ENCODE results near the gene ADAD2.

ADAD2 gene

GRCh38 chr16:84181144-84181915 lies 9.6 kb upstream of the ADAD2 start:
- H3K27me3 ChIP-seq (ENCODE audit: insufficient read depth, insufficient read length) = no peaks in the 10 kb centered on the region
- H3K4me1 ChIP-seq (ENCODE audit: insufficient read depth, insufficient read length) = peaks cover 16% of the 10 kb centered on the region
- H3K9me3 ChIP-seq (ENCODE audit: insufficient read depth, low read length) = no peaks in the 10 kb centered on the region
- no peak overlapping the region for H3K4me3 ChIP-seq (ENCODE audit: insufficient read length, low read depth)
- no peak for DNase-seq (ENCODE audit: low read depth, low spot score)
- H3K36me3 ChIP-seq (ENCODE audit: insufficient read depth, insufficient read length, low read length) = peaks cover 82% of the 10 kb centered on the region
- no peak overlapping the region for H3K9ac ChIP-seq (ENCODE audit: insufficient read length, low read depth)
- TF ChIP-seq SUZ12 (IDR thresholded peaks at IDR 0.05; ENCODE audit: extremely low read depth, insufficient read depth, insufficient read length) (no peak), YY1 (IDR thresholded peaks at IDR 0.05; ENCODE audit: insufficient read depth, insufficient read length) (no peak), ZNF274 (IDR thresholded peaks at IDR 0.05; ENCODE audit: low read depth, low read length) (no peak)

DNA sequence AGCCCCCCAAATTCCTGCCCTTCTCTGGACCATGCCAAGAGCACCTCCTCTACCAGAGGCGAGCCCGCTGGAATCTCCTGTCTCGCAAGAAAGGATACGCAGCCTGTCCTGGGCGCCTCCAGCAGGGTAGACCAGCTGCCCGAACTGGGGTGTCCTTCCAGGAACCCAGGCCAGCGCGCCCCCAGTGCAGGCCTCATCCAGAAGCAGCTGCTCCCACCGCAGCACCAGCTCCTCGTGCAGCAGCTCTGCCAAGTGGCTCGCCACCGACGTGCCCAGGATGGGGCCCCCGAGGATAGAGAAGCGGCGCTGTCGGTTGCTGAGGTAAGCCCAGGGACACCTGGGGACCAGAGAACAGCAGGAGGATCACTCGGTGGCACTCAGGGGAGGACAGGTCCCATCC lies 8.9 kb upstream of the ADAD2 start:
- peaks cover 82% of the 10 kb centered on the region for H3K36me3 ChIP-seq (ENCODE audit: insufficient read depth, insufficient read length, low read length)

GRCh38 chr16:84182680-84183571 lies 8.0 kb upstream of the ADAD2 start:
- H3K4me3 ChIP-seq (ENCODE audit: insufficient read length, low read depth) = no peak overlapping the region
- H3K36me3 ChIP-seq (ENCODE audit: insufficient read depth, insufficient read length, low read length) = peaks cover 76% of the 10 kb centered on the region
- TF ChIP-seq SUZ12 (IDR thresholded peaks at IDR 0.05; ENCODE audit: extremely low read depth, insufficient read depth, insufficient read length) (no peak), YY1 (IDR thresholded peaks at IDR 0.05; ENCODE audit: insufficient read depth, insufficient read length) (no peak), ZNF274 (IDR thresholded peaks at IDR 0.05; ENCODE audit: low read depth, low read length) (no peak)
- H3K9ac ChIP-seq (ENCODE audit: insufficient read length, low read depth) = no peak overlapping the region
- H3K27me3 ChIP-seq (ENCODE audit: insufficient read depth, insufficient read length) = no peaks in the 10 kb centered on the region
- no peak for DNase-seq (ENCODE audit: low read depth, low spot score)
- H3K4me1 ChIP-seq (ENCODE audit: insufficient read depth, insufficient read length) = peaks cover 5% of the 10 kb centered on the region
- no peaks in the 10 kb centered on the region for H3K9me3 ChIP-seq (ENCODE audit: insufficient read depth, low read length)

More for the DNA sequence above, 8.9 kb upstream of the ADAD2 start:
- Histone ChIP-seq H3K9ac (ENCODE audit: insufficient read length, low read depth) (no peak overlapping the region), H3K27me3 (ENCODE audit: insufficient read depth, insufficient read length) (no peaks in the 10 kb centered on the region), H3K9me3 (ENCODE audit: insufficient read depth, low read length) (no peaks in the 10 kb centered on the region), H3K4me3 (ENCODE audit: insufficient read length, low read depth) (no peak overlapping the region), H3K4me1 (ENCODE audit: insufficient read depth, insufficient read length) (peaks cover 9% of the 10 kb centered on the region)
- TF ChIP-seq ZNF274 (IDR thresholded peaks at IDR 0.05; ENCODE audit: low read depth, low read length) (no peak), SUZ12 (IDR thresholded peaks at IDR 0.05; ENCODE audit: extremely low read depth, insufficient read depth, insufficient read length) (no peak), YY1 (IDR thresholded peaks at IDR 0.05; ENCODE audit: insufficient read depth, insufficient read length) (no peak)
- no peak for DNase-seq (ENCODE audit: low read depth, low spot score)

DNA sequence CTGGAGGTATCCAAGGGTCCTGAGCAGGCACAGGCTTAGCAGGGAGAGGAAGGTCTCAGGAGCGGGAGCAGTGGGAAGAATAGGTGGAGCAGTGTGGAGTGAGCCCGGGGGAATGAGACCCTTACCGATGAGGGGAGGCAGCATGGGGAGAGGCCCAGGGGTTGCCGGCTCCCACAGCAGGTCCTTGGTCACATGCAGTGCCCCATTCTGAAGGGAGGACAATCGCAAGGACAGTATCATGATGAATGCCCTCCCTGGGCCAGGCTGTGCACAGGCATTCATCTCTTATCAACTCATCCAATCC lies 7.4 kb upstream of the ADAD2 start:
- H3K9ac ChIP-seq (ENCODE audit: insufficient read length, low read depth) = no peak overlapping the region
- no peak for DNase-seq (ENCODE audit: low read depth, low spot score)
- H3K4me3 ChIP-seq (ENCODE audit: insufficient read length, low read depth) = no peak overlapping the region
- peaks cover 5% of the 10 kb centered on the region for H3K4me1 ChIP-seq (ENCODE audit: insufficient read depth, insufficient read length)
- H3K9me3 ChIP-seq (ENCODE audit: insufficient read depth, low read length) = no peaks in the 10 kb centered on the region
- TF ChIP-seq ZNF274 (IDR thresholded peaks at IDR 0.05; ENCODE audit: low read depth, low read length) (no peak), SUZ12 (IDR thresholded peaks at IDR 0.05; ENCODE audit: extremely low read depth, insufficient read depth, insufficient read length) (no peak), YY1 (IDR thresholded peaks at IDR 0.05; ENCODE audit: insufficient read depth, insufficient read length) (no peak)
- peaks cover 70% of the 10 kb centered on the region for H3K36me3 ChIP-seq (ENCODE audit: insufficient read depth, insufficient read length, low read length)
- no peaks in the 10 kb centered on the region for H3K27me3 ChIP-seq (ENCODE audit: insufficient read depth, insufficient read length)

GRCh38 chr16:84183911-84184591 lies 6.9 kb upstream of the ADAD2 start:
- no peak for DNase-seq (ENCODE audit: low read depth, low spot score)
- no peak overlapping the region for H3K4me3 ChIP-seq (ENCODE audit: insufficient read length, low read depth)
- no peak overlapping the region for H3K9ac ChIP-seq (ENCODE audit: insufficient read length, low read depth)
- peaks cover 3% of the 10 kb centered on the region for H3K4me1 ChIP-seq (ENCODE audit: insufficient read depth, insufficient read length)
- H3K9me3 ChIP-seq (ENCODE audit: insufficient read depth, low read length) = no peaks in the 10 kb centered on the region
- H3K27me3 ChIP-seq (ENCODE audit: insufficient read depth, insufficient read length) = no peaks in the 10 kb centered on the region
- TF ChIP-seq SUZ12 (IDR thresholded peaks at IDR 0.05; ENCODE audit: extremely low read depth, insufficient read depth, insufficient read length) (no peak), YY1 (IDR thresholded peaks at IDR 0.05; ENCODE audit: insufficient read depth, insufficient read length) (no peak), ZNF274 (IDR thresholded peaks at IDR 0.05; ENCODE audit: low read depth, low read length) (no peak)
- peaks cover 65% of the 10 kb centered on the region for H3K36me3 ChIP-seq (ENCODE audit: insufficient read depth, insufficient read length, low read length)

- Histone ChIP-seq H3K27me3 (ENCODE audit: insufficient read depth, insufficient read length) (no peaks in the 10 kb centered on the region), H3K36me3 (ENCODE audit: insufficient read depth, insufficient read length, low read length) (peaks cover 58% of the 10 kb centered on the region), H3K4me1 (ENCODE audit: insufficient read depth, insufficient read length) (no peaks in the 10 kb centered on the region), H3K9me3 (ENCODE audit: insufficient read depth, low read length) (no peaks in the 10 kb centered on the region), H3K4me3 (ENCODE audit: insufficient read length, low read depth) (no peak overlapping the region), H3K9ac (ENCODE audit: insufficient read length, low read depth) (peak overlapping the region; percentile 27)
- DNase-seq (ENCODE audit: low read depth, low spot score) = no peak
- no peak for TF ChIP-seq YY1 (IDR thresholded peaks at IDR 0.05; ENCODE audit: insufficient read depth, insufficient read length)
- no peak for TF ChIP-seq SUZ12 (IDR thresholded peaks at IDR 0.05; ENCODE audit: extremely low read depth, insufficient read depth, insufficient read length)
- TF ChIP-seq ZNF274 (IDR thresholded peaks at IDR 0.05; ENCODE audit: low read depth, low read length) = no peak
Measured at GRCh38 chr16:84184775-84185174, 6.2 kb upstream of the ADAD2 start.

All from NT2/D1 (cell line).